ENCODE data around the gene COL13A1.

Gene COL13A1

DNA sequence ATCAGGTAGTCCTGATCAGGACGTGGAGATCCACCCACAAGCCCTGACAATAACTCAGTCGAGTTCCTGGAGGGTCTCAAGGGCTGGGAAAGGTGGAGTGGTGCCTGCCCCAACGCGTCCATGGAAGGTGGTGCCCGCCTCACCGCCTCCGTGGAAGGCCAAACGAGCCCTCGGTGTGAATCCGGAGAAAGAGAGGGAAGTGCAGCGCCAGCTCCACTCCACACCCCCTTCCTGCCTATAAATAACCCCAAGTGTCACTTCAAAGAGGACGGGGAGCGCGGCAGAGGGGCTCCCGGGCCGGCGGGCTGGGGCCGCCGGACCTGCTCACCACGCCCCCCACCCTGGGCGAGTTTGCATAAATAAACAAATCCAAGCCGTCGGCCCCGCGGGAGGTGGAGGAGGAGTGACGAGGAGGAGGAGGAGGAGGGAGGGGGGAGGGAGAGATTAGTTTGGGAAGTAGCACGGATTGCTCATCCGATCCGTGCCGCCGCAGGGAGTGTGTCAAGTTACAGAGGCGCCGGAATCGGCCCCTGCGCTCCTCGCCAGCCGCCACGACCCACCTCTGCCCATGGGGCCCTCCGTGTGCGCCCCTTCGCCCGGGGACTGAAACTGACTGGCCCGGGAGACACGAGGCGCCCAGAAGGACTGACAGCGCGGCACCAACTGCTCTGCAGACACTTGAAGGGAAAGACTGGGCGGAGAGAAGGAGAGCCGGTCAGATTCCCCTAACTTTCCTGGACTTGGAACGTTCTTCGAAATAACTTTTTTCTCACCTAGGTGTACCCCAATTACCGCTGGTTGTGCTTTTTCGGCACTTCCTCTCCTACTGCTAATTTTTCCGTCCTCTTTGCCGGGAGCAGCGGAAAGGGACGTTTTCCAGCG is at the start of gene COL13A1:
COL13A1 (plus strand) TSS at position 473 of the 882 bp plus-strand sequence. CDS start 518 bp downstream, outside the sequence.
- DNase-seq (ENCODE audit: low read depth in 2 of 2) = no peak

DNA sequence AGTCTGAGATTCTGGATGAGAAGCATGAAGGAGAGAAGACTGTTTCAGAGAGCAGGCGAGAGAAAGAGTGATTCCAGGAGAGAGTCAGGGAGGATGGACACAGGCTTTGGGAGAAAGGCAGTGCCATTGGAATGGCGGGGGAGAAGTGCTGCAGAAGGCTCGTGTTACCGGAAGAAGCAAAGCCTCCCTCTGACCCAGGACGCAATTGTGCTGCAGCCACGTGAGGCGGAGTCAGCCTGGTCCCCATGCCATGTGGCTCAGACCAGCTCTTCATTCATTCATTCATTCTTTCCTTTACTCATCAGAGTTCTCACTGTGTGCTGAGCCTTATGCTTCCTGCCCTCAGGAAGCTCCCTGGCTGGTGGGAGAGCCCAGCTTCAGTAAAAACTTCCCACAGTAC is 49.2 kb upstream of the COL13A1 start:
- no peak for DNase-seq (ENCODE audit: low read depth in 2 of 2)

DNA sequence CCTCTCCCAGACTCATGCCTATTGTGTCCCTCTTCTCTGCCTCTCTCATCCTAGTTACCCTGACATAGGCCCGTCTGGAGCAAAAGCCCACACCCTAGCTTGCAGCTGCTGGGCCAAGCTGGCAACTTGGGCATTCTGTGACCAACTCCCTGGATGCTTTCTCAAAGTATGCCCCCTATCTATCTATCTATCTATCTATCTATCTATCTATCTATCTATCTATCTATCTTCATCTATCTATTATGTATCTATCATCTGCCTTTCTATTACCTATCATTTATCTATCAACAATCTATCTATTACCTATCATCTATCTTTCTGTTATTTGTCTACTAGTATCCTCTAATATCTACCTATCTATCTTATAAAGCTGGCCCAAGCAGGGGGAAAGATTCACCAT is 45.4 kb upstream of the COL13A1 start:
- no peak for DNase-seq (ENCODE audit: low read depth in 2 of 2)

DNA sequence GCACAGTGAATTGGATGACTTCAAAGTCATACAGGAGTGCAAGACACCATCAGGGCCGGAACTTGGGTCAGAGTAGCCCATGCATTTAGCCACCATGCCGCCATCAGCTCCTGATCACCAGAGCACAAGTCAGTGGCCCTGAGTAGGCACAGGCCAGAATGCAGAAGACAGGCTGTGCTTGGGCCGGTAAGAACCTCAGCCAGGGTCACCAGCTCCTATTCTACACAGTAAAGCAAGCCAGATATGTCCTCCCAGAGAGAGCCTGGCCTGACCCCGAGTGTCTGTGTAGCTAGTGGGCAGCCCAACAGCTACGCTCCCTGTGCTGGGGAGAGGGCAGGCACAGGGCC is 44.5 kb upstream of the COL13A1 start:
- DNase-seq (ENCODE audit: low read depth in 2 of 2) = no peak

DNA sequence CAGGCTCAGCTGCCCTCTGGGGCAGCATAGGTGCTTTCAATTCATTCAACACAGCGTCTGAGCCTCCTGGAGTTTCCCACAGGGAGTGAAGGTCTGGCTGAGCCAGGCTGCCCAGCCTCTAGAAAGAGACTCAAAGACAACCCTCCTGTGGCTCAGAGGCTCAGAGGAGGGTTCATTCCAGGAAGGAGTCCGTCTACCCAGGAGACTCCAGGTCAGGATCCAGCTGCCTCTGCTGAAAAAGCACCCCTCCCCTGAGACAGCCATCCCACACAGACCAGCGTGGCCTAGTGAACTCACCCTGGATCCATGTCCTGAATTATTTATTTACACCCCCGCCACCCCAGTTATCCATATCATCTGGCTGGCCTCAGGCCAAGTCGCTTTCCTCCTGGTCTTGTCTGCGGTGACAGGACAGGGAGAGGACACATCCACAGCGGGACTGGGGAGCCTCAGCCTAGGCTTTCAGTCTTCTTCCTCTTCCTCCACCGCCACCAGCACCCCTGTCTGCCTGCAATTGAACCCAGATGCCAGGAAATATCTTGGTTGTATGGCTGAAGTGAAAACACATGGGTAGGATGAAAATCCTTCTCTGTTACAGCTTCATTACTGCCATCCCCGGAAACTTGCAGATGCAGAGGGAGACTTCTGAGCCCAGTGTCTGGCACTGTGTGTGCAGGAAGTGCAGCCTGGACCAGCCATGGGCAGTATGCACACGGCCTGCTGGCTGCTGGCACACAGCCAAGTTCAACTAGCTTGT is 44.0 kb upstream of the COL13A1 start:
- no peak for DNase-seq (ENCODE audit: low read depth in 2 of 2)

DNA sequence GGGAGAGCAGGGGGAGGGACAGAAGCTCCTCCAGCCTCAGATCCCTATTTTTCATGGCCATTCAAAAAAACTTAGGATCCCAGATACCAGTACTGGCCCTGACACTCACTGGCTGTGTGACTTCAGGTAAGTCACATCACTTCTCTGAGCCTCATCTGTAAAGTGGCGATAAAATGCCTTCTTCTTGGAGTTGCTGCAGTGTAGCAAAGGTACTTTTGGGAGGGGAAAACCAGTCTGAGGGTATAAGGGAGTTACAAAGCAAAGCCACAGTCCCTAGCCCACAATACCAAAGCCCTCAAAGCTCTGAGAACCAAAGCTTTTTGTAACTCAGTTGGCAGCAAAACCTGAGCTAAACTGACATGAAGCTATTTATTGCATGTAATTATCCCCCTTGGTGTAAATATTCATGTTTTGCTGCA is 43.4 kb upstream of the COL13A1 start:
- DNase-seq (ENCODE audit: low read depth in 2 of 2) = no peak

DNA sequence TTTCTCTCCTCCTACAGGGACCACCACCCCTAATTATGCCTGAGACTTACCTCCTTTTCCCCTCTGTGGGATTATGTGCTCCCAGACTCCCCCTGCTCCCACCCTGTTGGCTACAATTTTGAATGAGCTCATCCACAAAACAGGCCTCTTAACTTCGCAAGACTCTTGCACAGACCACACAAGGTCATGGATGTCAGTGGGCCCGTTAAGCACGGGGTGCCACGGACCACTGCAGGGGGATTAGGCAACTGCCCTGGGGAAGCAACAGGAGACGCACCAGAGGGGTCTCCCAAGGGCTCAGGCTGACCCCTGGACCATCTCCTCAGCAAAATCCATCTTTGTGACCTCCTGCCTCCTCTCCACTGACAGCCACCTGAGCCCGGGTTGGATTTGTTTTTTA is 42.1 kb upstream of the COL13A1 start:
- no peak for DNase-seq (ENCODE audit: low read depth in 2 of 2)

DNA sequence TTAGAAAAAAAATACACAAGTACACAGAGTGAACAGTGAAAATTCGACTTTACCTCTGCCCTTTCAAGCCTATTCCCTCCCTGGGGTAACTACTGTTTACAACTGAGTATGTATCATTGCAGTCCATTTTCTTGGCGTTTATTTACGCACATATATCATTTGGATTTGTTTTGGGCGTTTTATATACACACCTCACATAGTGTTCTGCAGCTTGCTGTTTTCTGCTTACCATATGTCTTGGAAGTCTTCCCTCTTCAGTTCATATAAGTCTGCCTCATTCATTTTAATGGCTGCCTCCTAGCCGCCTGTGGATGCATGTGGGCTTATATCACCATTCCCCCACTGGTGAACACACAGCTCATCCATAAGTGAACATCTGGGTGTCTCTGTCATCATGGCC is 41.6 kb upstream of the COL13A1 start:
- no peak for DNase-seq (ENCODE audit: low read depth in 2 of 2)

DNA sequence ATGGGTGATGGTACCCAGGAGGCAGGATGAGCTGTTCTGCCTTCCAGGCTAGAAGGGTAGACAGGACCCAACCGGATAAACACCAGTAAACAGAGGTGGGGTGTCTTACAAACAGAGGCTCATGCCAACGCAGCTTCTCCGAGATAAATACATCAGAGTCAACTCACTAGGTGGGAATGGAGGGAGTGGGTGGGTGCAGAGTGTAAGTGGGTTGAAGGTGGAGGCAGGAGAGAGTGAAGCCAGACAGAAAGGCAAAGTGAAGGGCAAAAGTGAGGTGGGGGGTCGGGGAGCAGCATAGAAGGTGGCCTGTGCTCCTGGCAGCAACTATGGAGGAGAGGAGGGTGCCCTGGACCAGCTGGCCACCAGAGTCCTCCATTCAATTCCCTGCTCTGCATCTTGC is 40.4 kb upstream of the COL13A1 start:
- DNase-seq (ENCODE audit: low read depth in 2 of 2) = no peak

DNA sequence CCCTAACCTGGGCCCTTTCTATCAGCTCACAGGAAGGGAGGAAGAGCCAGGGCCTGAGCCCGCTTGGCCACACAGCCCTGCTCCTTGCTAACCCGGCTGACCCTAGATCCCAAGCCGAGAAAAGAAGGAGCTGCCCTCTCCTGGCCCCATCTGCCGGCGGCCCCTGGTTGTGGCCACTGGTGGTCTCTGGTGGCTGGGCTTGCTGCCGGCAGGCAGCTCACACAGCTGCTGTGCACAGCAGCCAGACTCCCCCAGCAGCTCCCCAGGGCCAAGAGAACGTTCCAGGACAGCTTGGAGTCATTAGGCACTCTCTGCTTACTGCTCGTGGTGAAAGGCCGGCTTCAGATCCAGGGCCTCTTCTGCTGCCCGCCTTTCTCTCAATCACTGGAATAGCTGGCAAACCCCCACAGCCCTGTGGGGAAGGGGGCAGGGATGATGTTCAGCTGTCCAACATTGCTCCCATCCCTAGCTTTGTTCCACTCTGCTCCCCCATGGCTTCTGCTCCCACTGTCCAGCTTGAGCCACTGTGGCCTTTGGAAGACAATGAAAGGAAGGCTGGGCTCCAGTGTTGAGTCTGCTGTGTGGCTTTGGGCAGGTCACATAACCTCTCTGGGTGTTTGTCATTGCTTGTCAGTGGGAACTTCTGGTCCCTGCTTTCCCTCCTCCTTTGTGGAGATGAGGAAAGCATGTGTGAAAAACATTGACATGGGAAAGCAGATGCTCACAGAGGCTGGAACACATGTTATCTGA is 35.4 kb upstream of the COL13A1 start:
- no peak for DNase-seq (ENCODE audit: low read depth in 2 of 2)

DNA sequence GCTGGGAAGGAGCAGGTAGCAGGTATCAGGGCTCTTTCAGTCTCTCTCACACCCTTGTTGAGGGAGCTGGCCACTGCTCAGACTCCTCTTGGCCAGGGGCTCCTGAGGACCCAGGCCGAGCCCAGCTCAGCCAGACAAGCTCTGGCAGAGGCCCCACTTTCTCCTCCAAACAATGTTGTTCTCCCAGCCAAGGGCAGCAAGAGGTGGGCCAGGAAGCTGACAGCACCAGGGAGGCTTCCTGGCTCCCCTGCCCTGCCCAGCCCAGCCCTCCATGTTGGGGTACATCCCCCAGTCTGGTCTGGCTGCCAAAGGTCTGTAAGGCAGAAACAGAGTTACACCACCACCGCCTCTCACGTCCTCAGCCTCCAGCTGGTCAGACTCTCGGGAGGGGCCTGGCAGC is 33.9 kb upstream of the COL13A1 start:
- no peak for DNase-seq (ENCODE audit: low read depth in 2 of 2)

DNA sequence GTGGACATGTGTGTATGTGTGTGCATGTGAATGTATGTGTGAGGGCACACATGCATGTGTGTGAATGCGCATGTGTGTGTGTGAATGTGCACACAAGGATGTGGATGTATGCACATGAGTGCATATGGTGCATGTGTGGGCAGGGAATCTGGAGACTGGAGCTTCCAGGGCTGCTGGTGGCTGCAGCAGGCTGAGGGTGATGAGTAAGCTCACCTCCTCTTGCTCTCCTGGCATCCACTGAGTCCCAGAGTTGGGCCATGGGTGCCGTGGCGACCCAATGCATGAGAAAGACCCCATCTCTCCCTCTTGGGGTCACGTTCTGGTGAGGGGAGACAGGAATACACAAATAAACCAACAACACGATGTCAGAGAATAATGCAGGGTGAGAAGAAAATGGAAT is 33.3 kb upstream of the COL13A1 start:
- DNase-seq (ENCODE audit: low read depth in 2 of 2) = no peak

DNA sequence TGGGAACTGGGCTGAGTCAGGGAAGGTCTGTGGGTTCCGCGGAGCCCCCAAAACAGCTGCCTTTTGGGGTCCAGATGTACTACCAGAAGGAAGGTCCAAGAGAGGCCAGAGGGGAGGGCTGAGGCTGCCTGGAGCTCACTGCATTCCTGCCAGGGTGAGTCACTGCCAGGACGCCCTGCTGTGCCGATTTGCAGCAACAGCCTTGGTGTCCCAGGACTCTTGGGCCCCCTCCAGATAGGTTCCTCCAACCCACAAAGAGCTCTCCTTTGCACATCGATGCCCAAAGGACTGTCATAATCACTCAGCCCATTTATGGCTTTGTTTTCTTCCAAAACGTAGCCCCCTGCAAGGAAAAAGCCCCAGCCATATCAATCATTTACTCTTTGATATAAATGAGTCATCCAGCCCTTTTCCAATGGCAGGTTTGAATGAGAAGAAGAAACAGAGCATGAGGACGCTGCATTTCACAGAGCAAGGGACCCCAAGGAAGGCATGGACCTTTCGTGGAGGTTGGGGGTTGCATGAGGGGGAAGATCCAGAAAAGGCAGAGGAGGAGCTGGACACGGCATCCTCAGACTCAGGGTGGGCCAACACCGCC is 32.2 kb upstream of the COL13A1 start:
- no peak for DNase-seq (ENCODE audit: low read depth in 2 of 2)

DNA sequence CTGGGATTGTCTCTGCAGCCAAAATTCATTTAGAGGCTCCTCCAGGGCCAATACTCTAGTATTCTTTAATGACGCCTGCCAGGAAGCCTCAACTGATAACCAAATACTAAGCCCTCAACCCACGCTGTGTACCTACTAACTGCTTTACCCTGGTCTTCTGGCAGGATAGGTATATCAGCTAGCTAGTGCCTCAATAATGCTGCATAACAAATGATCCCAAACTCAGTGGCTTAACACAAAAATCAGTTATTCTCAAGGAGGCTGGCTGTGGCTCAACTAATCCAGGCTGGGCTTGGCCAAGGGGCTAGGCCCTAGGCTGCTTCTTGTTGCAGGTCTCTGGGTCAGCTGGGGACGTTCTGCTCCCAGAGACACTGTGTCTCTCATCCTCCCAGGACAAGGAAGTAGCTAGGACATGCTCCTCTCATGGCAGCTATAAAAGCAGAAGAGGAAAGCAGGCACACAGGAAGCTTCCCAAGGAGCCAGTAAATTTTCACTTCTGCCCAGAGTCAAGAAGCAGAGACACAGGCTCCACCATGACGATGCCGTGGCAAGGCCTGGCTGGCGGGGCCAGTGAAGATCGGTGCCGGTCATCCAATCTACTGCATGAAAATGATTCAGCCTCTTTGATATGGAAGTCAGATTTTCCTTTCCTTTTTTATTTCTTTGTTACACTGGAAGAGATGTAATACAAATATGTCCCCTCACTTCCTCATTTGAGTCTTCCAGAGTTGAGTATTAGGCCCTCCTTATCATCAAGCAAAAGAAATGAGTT is 28.6 kb upstream of the COL13A1 start:
- DNase-seq (ENCODE audit: low read depth in 2 of 2) = no peak

DNA sequence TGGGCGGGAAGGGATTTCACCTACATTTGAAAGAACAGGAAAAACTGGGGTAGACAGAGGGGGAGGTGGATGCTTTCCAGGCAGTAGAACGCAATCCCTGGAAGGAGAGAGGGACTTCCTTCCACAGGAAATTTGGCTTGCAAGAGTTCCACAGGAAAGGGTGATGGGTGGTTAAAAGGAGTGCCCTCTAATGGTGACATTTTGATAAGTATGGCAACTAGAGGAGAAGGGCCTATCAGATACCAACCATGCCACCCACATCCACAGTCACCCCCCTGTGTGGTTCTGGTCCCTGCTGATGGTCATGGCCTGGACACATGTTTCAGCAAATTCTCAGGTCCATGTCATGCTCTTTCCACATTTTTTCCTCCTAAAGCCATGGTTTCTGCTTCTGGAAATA is 27.1 kb upstream of the COL13A1 start:
- DNase-seq (ENCODE audit: low read depth in 2 of 2) = no peak

DNA sequence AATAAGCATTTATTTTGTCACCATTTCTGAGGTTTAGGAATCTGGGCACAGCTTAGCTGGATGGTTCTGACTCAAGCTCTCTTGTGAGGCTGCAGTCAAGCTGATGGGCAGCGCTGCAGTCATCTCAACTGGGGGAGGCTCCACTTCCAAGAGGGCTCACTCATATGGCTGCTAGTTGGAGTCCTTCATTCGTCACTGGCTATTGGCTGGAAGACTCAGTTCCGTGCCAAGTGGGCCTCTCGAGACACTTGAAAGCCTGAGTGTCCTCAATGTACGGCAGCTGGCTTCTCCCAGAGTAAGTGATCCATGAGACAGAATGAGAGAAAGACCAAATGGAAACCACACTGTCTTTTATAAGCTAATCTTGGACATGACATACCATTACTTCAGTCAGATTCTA is 21.6 kb upstream of the COL13A1 start:
- no peak for DNase-seq (ENCODE audit: low read depth in 2 of 2)

DNA sequence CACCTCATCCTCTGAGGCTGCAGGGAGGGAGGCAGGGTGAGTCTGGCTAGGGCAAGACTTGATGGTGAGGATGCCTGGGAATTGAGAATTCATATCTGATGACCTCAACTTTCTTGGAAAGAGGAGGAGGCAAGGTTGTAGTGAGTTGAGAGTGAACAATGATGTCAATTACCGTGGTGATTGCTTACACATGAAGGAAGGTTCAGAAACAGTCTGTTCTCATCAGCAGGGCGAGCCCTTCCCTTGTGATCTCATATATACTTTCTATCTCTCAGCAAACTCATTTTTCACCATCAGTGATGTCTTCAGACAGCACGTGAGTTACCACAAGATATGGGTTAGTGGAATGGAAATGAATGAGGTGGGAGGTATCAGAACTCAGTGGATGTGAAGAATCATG is 20.1 kb upstream of the COL13A1 start:
- no peak for DNase-seq (ENCODE audit: low read depth in 2 of 2)

DNA sequence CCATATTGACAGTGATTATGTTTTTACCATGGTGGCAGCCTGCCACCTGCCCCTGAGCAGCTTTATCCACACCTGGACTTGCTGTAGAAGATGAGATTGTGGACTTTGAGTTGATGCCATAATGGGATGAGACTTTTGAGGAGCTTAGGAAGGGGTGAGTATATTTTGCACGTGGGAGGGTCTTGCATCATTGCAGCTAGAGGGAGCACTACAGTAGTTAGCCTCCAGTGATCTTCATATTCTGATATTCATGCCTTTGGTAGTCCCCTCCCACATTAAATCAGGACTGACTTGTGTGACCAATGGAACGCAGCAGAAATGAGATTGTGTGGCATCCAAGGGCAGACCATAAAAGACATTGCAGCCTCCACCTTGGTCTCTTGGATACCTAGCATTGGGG is 18.2 kb upstream of the COL13A1 start:
- no peak for DNase-seq (ENCODE audit: low read depth in 2 of 2)

DNA sequence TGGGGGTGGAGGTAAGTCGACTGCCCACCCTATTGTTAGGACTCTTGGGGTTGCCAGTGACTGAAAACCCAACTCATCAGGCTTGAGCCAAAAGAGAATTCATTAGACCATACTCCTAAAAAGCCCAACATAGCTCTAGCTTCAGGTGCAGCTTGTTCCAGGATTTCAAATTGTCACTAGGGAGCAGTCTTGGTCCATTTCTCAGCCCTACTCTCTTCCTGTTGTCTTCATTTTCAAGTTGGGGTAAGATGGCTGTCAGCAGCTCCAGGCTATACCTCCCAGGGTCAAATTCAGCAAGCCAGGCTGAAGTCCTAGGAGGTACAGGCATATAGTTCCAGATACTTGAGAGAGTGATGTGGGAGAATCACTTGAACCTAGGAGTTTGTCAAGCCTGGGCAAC is 14.9 kb upstream of the COL13A1 start:
- no peak for DNase-seq (ENCODE audit: low read depth in 2 of 2)

DNA sequence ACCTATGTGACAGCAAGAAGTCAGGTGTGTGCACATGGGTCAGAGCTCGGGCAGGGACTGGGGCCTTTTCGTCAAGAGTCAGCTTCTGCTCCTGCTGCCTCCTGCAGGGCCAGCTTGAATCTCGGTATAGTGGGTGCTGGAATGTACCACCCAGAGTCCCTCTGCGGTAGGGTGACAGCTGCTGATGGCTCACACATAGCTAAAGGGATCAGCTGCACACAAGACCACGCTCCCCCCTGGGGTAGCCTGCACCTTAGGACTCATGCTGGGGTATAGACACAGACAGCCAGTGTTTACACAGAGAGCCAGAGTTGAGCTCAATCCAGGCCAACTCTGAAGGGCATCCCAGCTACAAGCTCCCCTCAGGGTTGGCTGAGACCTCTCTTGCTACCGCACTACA is 14.0 kb upstream of the COL13A1 start:
- DNase-seq (ENCODE audit: low read depth in 2 of 2) = no peak

DNA sequence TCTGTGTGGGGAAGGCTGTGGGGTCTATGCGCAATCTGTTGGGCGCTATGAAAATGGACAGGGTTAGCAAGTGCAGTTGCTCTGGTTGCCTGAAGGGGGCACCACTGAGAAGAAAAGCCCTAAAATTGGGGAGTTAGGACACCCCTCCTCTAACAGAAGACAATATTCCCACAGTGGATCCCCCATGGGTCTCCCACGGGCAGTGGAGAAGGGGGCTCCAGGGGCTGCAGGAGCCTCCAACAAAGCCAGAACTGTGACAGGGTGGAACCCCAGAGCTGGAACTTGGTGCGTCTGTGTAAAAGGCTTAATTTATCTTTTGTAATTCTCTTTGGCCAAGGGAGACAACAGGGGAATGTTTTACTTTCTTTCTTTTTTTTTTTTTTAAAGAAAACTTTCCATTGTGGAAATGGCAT is 12.5 kb upstream of the COL13A1 start:
- no peak for DNase-seq (ENCODE audit: low read depth in 2 of 2)

Data from stimulated activated CD4-positive, alpha-beta T cell treated with anti-CD3 and anti-CD28 coated beads, Interleukin-15, amount 100 ng/mL, for 48 hours (primary cell).